ENCODE data around the gene FAM174B.

Gene FAM174B

GRCh38 chr15:92677999-92678398 is 22.4 kb upstream of the FAM174B start:
- Histone ChIP-seq H4K20me1 (ENCODE audit: insufficient read depth, low read length, poor library complexity, severe bottlenecking) (no peaks in the 10 kb centered on the region), H3K4me1 (ENCODE audit: insufficient read depth, low read length, poor library complexity, severe bottlenecking) (no peaks in the 10 kb centered on the region), H3K27me3 (ENCODE audit: insufficient read depth, low read length, poor library complexity, severe bottlenecking) (no peaks in the 10 kb centered on the region), H3K4me3 (ENCODE audit: low read length, poor library complexity, severe bottlenecking) (no peak overlapping the region), H3K9me2 (replicated peaks; ENCODE audit: low read depth, low read length) (no peaks in the 10 kb centered on the region), H3K9me3 (ENCODE audit: insufficient read depth, low read depth, low read length) (no peaks in the 10 kb centered on the region), H3K36me3 (ENCODE audit: insufficient read depth, low read length) (no peaks in the 10 kb centered on the region), H2AFZ (ENCODE audit: low read length) (no peak overlapping the region), H3K9ac (ENCODE audit: low read depth, low read length, poor library complexity, severe bottlenecking) (no peak overlapping the region), H3K79me2 (ENCODE audit: insufficient read depth, low read length) (no peaks in the 10 kb centered on the region), H3K4me2 (ENCODE audit: low read depth, low read length, poor library complexity, severe bottlenecking) (no peak overlapping the region), H3F3A (ENCODE audit: low read depth) (no peaks in the 10 kb centered on the region)
- TF ChIP-seq EZH2phosphoT487 (IDR thresholded peaks at IDR 0.05; ENCODE audit: borderline replicate concordance) (no peak), CTCF (conservative IDR thresholded peaks at IDR 0.05; ENCODE audit: low read length) (no peak)

- Histone ChIP-seq H3K9me3 (ENCODE audit: insufficient read depth, low read depth, low read length) (no peaks in the 10 kb centered on the region), H3F3A (ENCODE audit: low read depth) (no peaks in the 10 kb centered on the region), H3K9me2 (replicated peaks; ENCODE audit: low read depth, low read length) (no peaks in the 10 kb centered on the region), H3K4me3 (ENCODE audit: low read length, poor library complexity, severe bottlenecking) (no peak overlapping the region), H3K79me2 (ENCODE audit: insufficient read depth, low read length) (no peaks in the 10 kb centered on the region), H3K9ac (ENCODE audit: low read depth, low read length, poor library complexity, severe bottlenecking) (no peak overlapping the region), H3K36me3 (ENCODE audit: insufficient read depth, low read length) (no peaks in the 10 kb centered on the region), H3K27me3 (ENCODE audit: insufficient read depth, low read length, poor library complexity, severe bottlenecking) (no peaks in the 10 kb centered on the region), H3K4me1 (ENCODE audit: insufficient read depth, low read length, poor library complexity, severe bottlenecking) (no peaks in the 10 kb centered on the region), H2AFZ (ENCODE audit: low read length) (no peak overlapping the region), H4K20me1 (ENCODE audit: insufficient read depth, low read length, poor library complexity, severe bottlenecking) (no peaks in the 10 kb centered on the region), H3K4me2 (ENCODE audit: low read depth, low read length, poor library complexity, severe bottlenecking) (no peak overlapping the region)
- no peak for TF ChIP-seq CTCF (conservative IDR thresholded peaks at IDR 0.05; ENCODE audit: low read length)
- no peak for TF ChIP-seq EZH2phosphoT487 (IDR thresholded peaks at IDR 0.05; ENCODE audit: borderline replicate concordance)
Measured at GRCh38 chr15:92676561-92676960, 21.0 kb upstream of the FAM174B start.

- no peaks in the 10 kb centered on the region for H3K9me2 ChIP-seq (replicated peaks; ENCODE audit: low read depth, low read length)
- no peaks in the 10 kb centered on the region for H3K27me3 ChIP-seq (ENCODE audit: insufficient read depth, low read length, poor library complexity, severe bottlenecking)
- TF ChIP-seq EZH2phosphoT487 (IDR thresholded peaks at IDR 0.05; ENCODE audit: borderline replicate concordance) (no peak), CTCF (conservative IDR thresholded peaks at IDR 0.05; ENCODE audit: low read length) (no peak)
- no peaks in the 10 kb centered on the region for H4K20me1 ChIP-seq (ENCODE audit: insufficient read depth, low read length, poor library complexity, severe bottlenecking)
- no peaks in the 10 kb centered on the region for H3F3A ChIP-seq (ENCODE audit: low read depth)
- no peaks in the 10 kb centered on the region for H3K36me3 ChIP-seq (ENCODE audit: insufficient read depth, low read length)
- H3K4me3 ChIP-seq (ENCODE audit: low read length, poor library complexity, severe bottlenecking): no peak overlapping the region
- H2AFZ ChIP-seq (ENCODE audit: low read length): no peak overlapping the region
- H3K9ac ChIP-seq (ENCODE audit: low read depth, low read length, poor library complexity, severe bottlenecking): no peak overlapping the region
- H3K4me2 ChIP-seq (ENCODE audit: low read depth, low read length, poor library complexity, severe bottlenecking): no peak overlapping the region
- no peaks in the 10 kb centered on the region for H3K9me3 ChIP-seq (ENCODE audit: insufficient read depth, low read depth, low read length)
- no peaks in the 10 kb centered on the region for H3K79me2 ChIP-seq (ENCODE audit: insufficient read depth, low read length)
- H3K4me1 ChIP-seq (ENCODE audit: insufficient read depth, low read length, poor library complexity, severe bottlenecking): no peaks in the 10 kb centered on the region
Measured at GRCh38 chr15:92675485-92675884, 19.9 kb upstream of the FAM174B start.
